Measurements from ENCODE around the gene RPL22. TPM values are rescaled to one million over a fixed set of nuclear protein-coding genes. Genes with fewer than 3 reads are reported as not detected.

Gene RPL22
- total and polyA plus RNA-seq, 2 of the 13 experiments (the other 11 are each of a cell fraction or from before 2014, with no cell fraction given), result 214 to 545 TPM

DNA sequence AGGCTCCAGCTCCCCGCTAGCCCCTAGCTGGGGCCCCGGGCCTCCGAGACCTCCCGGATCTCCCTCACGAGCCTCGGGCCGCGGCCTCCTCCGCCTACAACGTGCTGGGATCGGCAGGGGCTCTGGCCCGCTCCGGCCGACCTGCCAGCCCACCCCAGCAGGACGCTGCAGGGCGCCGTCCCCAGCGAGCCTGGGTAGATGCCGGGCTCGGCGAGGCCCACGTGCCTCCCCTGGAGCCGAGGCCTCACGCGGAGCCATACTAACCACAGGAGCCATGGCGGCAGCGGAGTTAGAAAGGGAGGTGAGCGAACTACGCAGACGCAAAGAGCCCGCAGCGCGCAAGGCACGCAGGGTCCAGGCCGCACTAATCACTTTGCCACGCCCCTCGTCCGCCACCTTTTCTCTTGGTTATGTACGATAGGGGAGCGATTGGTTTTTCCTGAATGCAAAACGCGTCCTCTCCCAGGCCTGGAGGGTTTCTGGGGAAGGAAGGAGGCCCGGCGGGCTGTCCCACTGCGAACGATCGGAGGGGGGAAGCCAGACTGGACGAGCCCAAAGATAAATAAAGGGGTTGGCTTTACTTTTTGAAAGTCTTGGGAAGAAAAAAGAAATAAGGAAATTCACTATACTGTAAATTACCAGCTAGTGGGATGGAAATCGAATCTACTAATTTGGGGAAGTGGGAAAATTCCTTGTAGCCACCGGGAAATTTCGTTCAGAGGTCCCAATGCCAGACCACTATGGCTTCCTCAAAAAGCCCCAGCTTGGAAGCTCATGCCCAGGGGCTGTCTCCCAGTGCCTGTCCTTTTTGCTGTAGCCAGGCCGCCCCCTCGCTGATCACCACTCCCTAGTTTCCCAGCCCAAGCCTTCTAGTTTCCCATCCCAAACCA is at the start of gene RPL22 (continued):
- peak; percentile 77; the same call in 1 of the 2 replicates for TF ChIP-seq ZNF800 (CRISPR knock-in tag; IDR thresholded peaks at IDR 0.05)
- TF ChIP-seq KLF15 (CRISPR knock-in tag; IDR thresholded peaks at IDR 0.05; ENCODE audit: borderline replicate concordance), result peak; percentile 68; the same call in 1 of the 2 replicates
- peak; percentile 87 for TF ChIP-seq GABPB1 (CRISPR knock-in tag; IDR thresholded peaks at IDR 0.05)
- TF ChIP-seq FOXO1 (CRISPR knock-in tag; IDR thresholded peaks at IDR 0.05), result peak; percentile 78
- TF ChIP-seq SMAD3 (CRISPR knock-in tag; IDR thresholded peaks at IDR 0.05), result peak; percentile 62; the same call in 1 of the 2 replicates
- no peak for TF ChIP-seq HHEX (CRISPR knock-in tag; IDR thresholded peaks at IDR 0.05)
- peak; percentile 100 for TF ChIP-seq XRCC5 (optimal IDR thresholded peaks at IDR 0.05; ENCODE audit: low read length)
- TF ChIP-seq HNRNPK (IDR thresholded peaks at IDR 0.05; ENCODE audit: low read depth, low read length, poor library complexity, severe bottlenecking), result no peak
- TF ChIP-seq ZIK1 (CRISPR knock-in tag; IDR thresholded peaks at IDR 0.05; ENCODE audit: borderline replicate concordance, low read depth), result peak; percentile 93
- TF ChIP-seq, protein P1, sequence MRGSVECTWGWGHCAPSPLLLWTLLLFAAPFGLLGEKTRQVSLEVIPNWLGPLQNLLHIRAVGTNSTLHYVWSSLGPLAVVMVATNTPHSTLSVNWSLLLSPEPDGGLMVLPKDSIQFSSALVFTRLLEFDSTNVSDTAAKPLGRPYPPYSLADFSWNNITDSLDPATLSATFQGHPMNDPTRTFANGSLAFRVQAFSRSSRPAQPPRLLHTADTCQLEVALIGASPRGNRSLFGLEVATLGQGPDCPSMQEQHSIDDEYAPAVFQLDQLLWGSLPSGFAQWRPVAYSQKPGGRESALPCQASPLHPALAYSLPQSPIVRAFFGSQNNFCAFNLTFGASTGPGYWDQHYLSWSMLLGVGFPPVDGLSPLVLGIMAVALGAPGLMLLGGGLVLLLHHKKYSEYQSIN (CRISPR knock-in tag; IDR thresholded peaks at IDR 0.05; ENCODE audit: borderline replicate concordance), result no peak
- TF ChIP-seq ZNF713 (CRISPR knock-in tag; IDR thresholded peaks at IDR 0.05), result peak; percentile 66; the same call in 1 of the 2 replicates
- no peak for TF ChIP-seq ZFP36L2 (CRISPR knock-in tag; IDR thresholded peaks at IDR 0.05)
- peak; percentile 60; the same call in 1 of the 2 replicates for TF ChIP-seq ATAD3A (CRISPR knock-in tag; IDR thresholded peaks at IDR 0.05)
- 0 out of 2 replicates have a peak, but pooled peaks have one; percentile 65 for TF ChIP-seq ZFP37 (CRISPR knock-in tag; IDR thresholded peaks at IDR 0.05; ENCODE audit: borderline replicate concordance)
- no peak; the same call in 1 of the 2 replicates for TF ChIP-seq NFE2L1 (CRISPR knock-in tag; IDR thresholded peaks at IDR 0.05; ENCODE audit: borderline replicate concordance)
- TF ChIP-seq REPIN1 (CRISPR knock-in tag; IDR thresholded peaks at IDR 0.05; ENCODE audit: borderline replicate concordance, low read depth), result 0 out of 2 replicates have a peak, but pooled peaks have one; percentile 65
- no peak; the same call in 1 of the 2 replicates for TF ChIP-seq ZNF44 (CRISPR knock-in tag; IDR thresholded peaks at IDR 0.05)
- TF ChIP-seq XBP1 (CRISPR knock-in tag; IDR thresholded peaks at IDR 0.05), result 0 out of 2 replicates have a peak, but pooled peaks have one; percentile 86
- peak; percentile 94; the same call in 1 of the 2 replicates for TF ChIP-seq ZFP90 (CRISPR knock-in tag; IDR thresholded peaks at IDR 0.05; ENCODE audit: borderline replicate concordance)
- no peak for TF ChIP-seq ZNF468 (CRISPR knock-in tag; IDR thresholded peaks at IDR 0.05)
- no peak for TF ChIP-seq ZBTB4 (CRISPR knock-in tag; IDR thresholded peaks at IDR 0.05; ENCODE audit: borderline replicate concordance)
- no peak; the same call in 1 of the 2 replicates for TF ChIP-seq ZNF746 (CRISPR knock-in tag; IDR thresholded peaks at IDR 0.05)
- 0 out of 2 replicates have a peak, but pooled peaks have one; percentile 49 for TF ChIP-seq MAFF (IDR thresholded peaks at IDR 0.05; ENCODE audit: low read depth, low read length)
